H1 (cell line): ENCODE data around the gene EGR1. TPM values are rescaled to one million over a fixed set of nuclear protein-coding genes. Genes with fewer than 3 reads are reported as not detected.

Source experiments
- CREB1 ChIP-seq: IDR thresholded peaks from 2 replicates; pipeline ENCODE4 v1.6.1; 2012; ENCODE audit warnings: inconsistent platforms
- EGR1 ChIP-seq: IDR thresholded peaks from 2 replicates; pipeline ENCODE4 v1.6.1; 2011; ENCODE audit warnings: low read depth, low read length, borderline replicate concordance
- HDAC2 ChIP-seq, 2 experiments: fragments of 300-600 bp in 1 of 2; sonication (generic) in 1 of 2; IDR thresholded peaks; 2 replicates each; pipeline ENCODE4 v1.6.1; 2011 to 2012; ENCODE audit warnings: low read depth in 2 of 2, low read length in 2 of 2, mild to moderate bottlenecking in 2 of 2, moderate library complexity in 2 of 2, borderline replicate concordance in 1 of 2, inconsistent platforms in 1 of 2
- JUND ChIP-seq: IDR thresholded peaks from 2 replicates; pipeline ENCODE4 v1.6.1; 2011; ENCODE audit warnings: mild to moderate bottlenecking, improper control_type of control experiment, low read length
- KDM4A ChIP-seq: IDR thresholded peaks from one replicate; pipeline ENCODE4 v1.7.1; 2012; ENCODE audit warnings: low read depth, mild to moderate bottlenecking, moderate library complexity, low read length, inconsistent platforms; ENCODE audit not compliant: severe bottlenecking
- SIN3A ChIP-seq, 2 experiments: IDR thresholded peaks in 1 of 2; conservative IDR thresholded peaks in 1 of 2; 2 replicates each; pipeline ENCODE4 v1.6.1; 2011 to 2012; ENCODE audit warnings: low read length in 2 of 2, improper control_type of control experiment in 1 of 2, low read depth in 1 of 2, mild to moderate bottlenecking in 1 of 2
- SP1 ChIP-seq: IDR thresholded peaks from 2 replicates; pipeline ENCODE4 v1.6.1; 2011; ENCODE audit warnings: low read depth, low read length
- TCF12 ChIP-seq: IDR thresholded peaks from 2 replicates; pipeline ENCODE4 v1.6.1; 2011; ENCODE audit warnings: low read depth, mild to moderate bottlenecking, low read length
- polyA plus RNA-seq, 7 experiments: library from polyadenylated mRNA; depleted of rRNA in 3 of 7; stranded (reverse) in 5 of 7; unstranded in 2 of 7; fragments of >200 nt in 5 of 7; fragments of 200-250 nt in 2 of 7; gene quantifications; 1 replicate in 5 of 7; 2 replicates in 1 of 7; 4 replicates in 1 of 7; pipeline versions ENCODE4 v1.2.1 to v1.2.3, GENCODE V29; 2011 to 2013; ENCODE audit warnings: missing spikeins in 2 of 7, mixed read lengths in 2 of 7
- total RNA-seq: library from RNA; stranded (reverse); fragmentation: NEBNext Ultra II Directional; extraction: Animal tissue kit (Norgen Biotek cat#: 25700); gene quantifications from 2 replicates; pipeline ENCODE4 v1.2.1, GENCODE V29; 2021
- TF ChIP-seq, protein P1 (sequence below): fragments of 300-600 bp; sonication (generic); IDR thresholded peaks from 2 replicates; pipeline ENCODE4 v1.7.1; 2012; ENCODE audit warnings: low read length, moderate library complexity, mild to moderate bottlenecking, inconsistent platforms; ENCODE audit not compliant: insufficient replicate concordance
- TF ChIP-seq, protein P2 (sequence below): IDR thresholded peaks from 2 replicates; pipeline ENCODE4 v1.6.1; 2012; ENCODE audit warnings: inconsistent platforms

Gene EGR1
- total and polyA plus RNA-seq, 2 of the 8 experiments (the other 6 are each of a cell fraction or from before 2014, with no cell fraction given) = 16.2 to 35.5 TPM

DNA sequence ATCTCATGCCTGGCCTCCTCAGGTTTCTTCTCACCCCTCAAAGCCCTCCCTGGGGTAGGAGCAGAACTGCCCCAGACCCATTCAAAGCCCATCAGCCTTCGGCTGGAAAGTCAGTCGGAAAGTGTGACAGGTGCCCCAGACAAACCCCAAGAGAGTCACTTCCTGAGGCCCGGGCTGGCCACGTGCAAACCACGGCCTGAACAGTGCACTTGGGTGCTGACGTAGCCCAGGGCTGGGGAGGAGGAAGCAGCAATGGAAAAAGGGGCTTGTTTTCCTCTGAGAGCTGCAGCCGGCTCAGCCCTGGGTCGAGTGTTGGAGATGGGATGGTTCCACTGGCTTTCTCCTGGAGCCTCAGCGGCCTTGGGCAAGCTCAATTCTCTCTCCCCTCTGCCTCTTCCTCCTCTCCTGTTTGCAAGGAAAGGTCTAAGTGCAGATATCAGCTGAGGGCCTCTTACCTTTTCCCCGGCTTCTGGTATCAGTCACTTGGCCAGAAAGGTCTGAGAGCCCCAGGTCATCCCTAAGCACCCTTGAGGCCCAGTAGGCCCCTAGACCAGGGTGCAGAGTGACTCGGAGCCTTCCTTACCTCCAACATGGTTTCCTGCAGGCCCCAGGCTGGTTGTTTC, 5.9 kb upstream of the EGR1 start (continued):
- TF ChIP-seq, protein P1, sequence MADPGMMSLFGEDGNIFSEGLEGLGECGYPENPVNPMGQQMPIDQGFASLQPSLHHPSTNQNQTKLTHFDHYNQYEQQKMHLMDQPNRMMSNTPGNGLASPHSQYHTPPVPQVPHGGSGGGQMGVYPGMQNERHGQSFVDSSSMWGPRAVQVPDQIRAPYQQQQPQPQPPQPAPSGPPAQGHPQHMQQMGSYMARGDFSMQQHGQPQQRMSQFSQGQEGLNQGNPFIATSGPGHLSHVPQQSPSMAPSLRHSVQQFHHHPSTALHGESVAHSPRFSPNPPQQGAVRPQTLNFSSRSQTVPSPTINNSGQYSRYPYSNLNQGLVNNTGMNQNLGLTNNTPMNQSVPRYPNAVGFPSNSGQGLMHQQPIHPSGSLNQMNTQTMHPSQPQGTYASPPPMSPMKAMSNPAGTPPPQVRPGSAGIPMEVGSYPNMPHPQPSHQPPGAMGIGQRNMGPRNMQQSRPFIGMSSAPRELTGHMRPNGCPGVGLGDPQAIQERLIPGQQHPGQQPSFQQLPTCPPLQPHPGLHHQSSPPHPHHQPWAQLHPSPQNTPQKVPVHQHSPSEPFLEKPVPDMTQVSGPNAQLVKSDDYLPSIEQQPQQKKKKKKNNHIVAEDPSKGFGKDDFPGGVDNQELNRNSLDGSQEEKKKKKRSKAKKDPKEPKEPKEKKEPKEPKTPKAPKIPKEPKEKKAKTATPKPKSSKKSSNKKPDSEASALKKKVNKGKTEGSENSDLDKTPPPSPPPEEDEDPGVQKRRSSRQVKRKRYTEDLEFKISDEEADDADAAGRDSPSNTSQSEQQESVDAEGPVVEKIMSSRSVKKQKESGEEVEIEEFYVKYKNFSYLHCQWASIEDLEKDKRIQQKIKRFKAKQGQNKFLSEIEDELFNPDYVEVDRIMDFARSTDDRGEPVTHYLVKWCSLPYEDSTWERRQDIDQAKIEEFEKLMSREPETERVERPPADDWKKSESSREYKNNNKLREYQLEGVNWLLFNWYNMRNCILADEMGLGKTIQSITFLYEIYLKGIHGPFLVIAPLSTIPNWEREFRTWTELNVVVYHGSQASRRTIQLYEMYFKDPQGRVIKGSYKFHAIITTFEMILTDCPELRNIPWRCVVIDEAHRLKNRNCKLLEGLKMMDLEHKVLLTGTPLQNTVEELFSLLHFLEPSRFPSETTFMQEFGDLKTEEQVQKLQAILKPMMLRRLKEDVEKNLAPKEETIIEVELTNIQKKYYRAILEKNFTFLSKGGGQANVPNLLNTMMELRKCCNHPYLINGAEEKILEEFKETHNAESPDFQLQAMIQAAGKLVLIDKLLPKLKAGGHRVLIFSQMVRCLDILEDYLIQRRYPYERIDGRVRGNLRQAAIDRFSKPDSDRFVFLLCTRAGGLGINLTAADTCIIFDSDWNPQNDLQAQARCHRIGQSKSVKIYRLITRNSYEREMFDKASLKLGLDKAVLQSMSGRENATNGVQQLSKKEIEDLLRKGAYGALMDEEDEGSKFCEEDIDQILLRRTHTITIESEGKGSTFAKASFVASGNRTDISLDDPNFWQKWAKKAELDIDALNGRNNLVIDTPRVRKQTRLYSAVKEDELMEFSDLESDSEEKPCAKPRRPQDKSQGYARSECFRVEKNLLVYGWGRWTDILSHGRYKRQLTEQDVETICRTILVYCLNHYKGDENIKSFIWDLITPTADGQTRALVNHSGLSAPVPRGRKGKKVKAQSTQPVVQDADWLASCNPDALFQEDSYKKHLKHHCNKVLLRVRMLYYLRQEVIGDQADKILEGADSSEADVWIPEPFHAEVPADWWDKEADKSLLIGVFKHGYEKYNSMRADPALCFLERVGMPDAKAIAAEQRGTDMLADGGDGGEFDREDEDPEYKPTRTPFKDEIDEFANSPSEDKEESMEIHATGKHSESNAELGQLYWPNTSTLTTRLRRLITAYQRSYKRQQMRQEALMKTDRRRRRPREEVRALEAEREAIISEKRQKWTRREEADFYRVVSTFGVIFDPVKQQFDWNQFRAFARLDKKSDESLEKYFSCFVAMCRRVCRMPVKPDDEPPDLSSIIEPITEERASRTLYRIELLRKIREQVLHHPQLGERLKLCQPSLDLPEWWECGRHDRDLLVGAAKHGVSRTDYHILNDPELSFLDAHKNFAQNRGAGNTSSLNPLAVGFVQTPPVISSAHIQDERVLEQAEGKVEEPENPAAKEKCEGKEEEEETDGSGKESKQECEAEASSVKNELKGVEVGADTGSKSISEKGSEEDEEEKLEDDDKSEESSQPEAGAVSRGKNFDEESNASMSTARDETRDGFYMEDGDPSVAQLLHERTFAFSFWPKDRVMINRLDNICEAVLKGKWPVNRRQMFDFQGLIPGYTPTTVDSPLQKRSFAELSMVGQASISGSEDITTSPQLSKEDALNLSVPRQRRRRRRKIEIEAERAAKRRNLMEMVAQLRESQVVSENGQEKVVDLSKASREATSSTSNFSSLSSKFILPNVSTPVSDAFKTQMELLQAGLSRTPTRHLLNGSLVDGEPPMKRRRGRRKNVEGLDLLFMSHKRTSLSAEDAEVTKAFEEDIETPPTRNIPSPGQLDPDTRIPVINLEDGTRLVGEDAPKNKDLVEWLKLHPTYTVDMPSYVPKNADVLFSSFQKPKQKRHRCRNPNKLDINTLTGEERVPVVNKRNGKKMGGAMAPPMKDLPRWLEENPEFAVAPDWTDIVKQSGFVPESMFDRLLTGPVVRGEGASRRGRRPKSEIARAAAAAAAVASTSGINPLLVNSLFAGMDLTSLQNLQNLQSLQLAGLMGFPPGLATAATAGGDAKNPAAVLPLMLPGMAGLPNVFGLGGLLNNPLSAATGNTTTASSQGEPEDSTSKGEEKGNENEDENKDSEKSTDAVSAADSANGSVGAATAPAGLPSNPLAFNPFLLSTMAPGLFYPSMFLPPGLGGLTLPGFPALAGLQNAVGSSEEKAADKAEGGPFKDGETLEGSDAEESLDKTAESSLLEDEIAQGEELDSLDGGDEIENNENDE = no peak
- TF ChIP-seq KDM4A (no peak), EGR1 (no peak), SP1 (no peak), CREB1 (no peak), JUND (no peak), SIN3A (conservative IDR thresholded peaks at IDR 0.05 in 1 of 2, IDR thresholded peaks at IDR 0.05 in 1 of 2; ENCODE audit: low read depth in 1 of 2, low read length in 2 of 2) (no peak), TCF12 (no peak), HDAC2 (IDR thresholded peaks at IDR 0.05; ENCODE audit: borderline replicate concordance in 1 of 2, low read depth in 2 of 2, low read length in 2 of 2) (no peak)
- TF ChIP-seq, protein P2, sequence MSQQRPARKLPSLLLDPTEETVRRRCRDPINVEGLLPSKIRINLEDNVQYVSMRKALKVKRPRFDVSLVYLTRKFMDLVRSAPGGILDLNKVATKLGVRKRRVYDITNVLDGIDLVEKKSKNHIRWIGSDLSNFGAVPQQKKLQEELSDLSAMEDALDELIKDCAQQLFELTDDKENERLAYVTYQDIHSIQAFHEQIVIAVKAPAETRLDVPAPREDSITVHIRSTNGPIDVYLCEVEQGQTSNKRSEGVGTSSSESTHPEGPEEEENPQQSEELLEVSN = no peak
